GM12878 (cell line): Measurements from ENCODE around the gene HOTAIR. TPM values are rescaled to one million over a fixed set of nuclear protein-coding genes. Genes with fewer than 3 reads are reported as not detected.

Experiments
- ATAC-seq: fragments of 200-7000 bp; cut with Tn5 transposase; 3 replicates; pipeline ENCODE4 v1.9.1; 2020; ENCODE audit warnings: mild to moderate bottlenecking, moderate library complexity
- BruUV-seq: library from RNA; stranded (reverse); fragments of 400-500 nt; replicated peaks from 2 replicates; lab custom pipeline; 2021; lab: Mats Ljungman, UMichigan
- CTCF ChIA-PET: fragments of 300-600 bp; sonication (Branson Sonifier 250); formaldehyde crosslinking; extraction: SDS; loops from one replicate; lab custom pipeline; 2021; ENCODE audit warnings: inconsistent platforms; lab: Yijun Ruan, JAX
- POLR2A ChIA-PET: fragments of 350-600 bp; formaldehyde crosslinking; extraction: SDS; loops from one replicate; lab custom pipeline; 2021; ENCODE audit warnings: inconsistent platforms; lab: Charles Lee
- RAD21 ChIA-PET: fragments of 300-600 bp; sonication (Branson Sonifier 250); formaldehyde crosslinking; loops from one replicate; lab custom pipeline; 2023; ENCODE audit warnings: antibody characterized with exemption; ENCODE audit not compliant: unreplicated experiment; lab: Charles Lee
- SMC1A ChIA-PET: fragments of 300-600 bp; sonication (Branson Sonifier 250); formaldehyde crosslinking; loops from one replicate; lab custom pipeline; 2023; ENCODE audit not compliant: unreplicated experiment, uncharacterized antibody; lab: Charles Lee
- DNase-seq: peaks from one replicate; pipeline ENCODE4 v3.0.0-alpha.2; 2011; ENCODE audit warnings: low read depth, low spot score
- FAIRE-seq: peaks from 3 replicates; lab custom pipeline; 2011; peaks lifted over from hg19 to GRCh38; lab: Jason Lieb, UNC
- H2AFZ ChIP-seq: 2 replicates; pipeline ENCODE4 v1.6.0; 2011; ENCODE audit warnings: low read depth, low read length, control low read depth; ENCODE audit not compliant: control insufficient read depth
- H3K27ac ChIP-seq: 2 replicates; pipeline ENCODE4 v1.5.1; 2011; ENCODE audit warnings: control low read depth; ENCODE audit not compliant: control insufficient read depth, insufficient read depth
- H3K27me3 ChIP-seq, 2 experiments: replicated peaks in 1 of 2; 2 replicates each; pipeline versions ENCODE4 v1.6.0 to v1.6.1; 2011; ENCODE audit warnings: low read length in 1 of 2; ENCODE audit not compliant: control insufficient read depth in 2 of 2, insufficient read depth in 2 of 2
- H3K36me3 ChIP-seq, 2 experiments: 2 replicates each; pipeline ENCODE4 v1.5.1; 2011; ENCODE audit warnings: low read length in 1 of 2; ENCODE audit not compliant: control insufficient read depth in 2 of 2, insufficient read depth in 2 of 2
- H3K4me1 ChIP-seq: 2 replicates; pipeline ENCODE4 v1.6.1; 2011; ENCODE audit warnings: mild to moderate bottlenecking, low read length, moderate library complexity, mixed read lengths; ENCODE audit not compliant: control insufficient read depth, insufficient read depth
- H3K4me2 ChIP-seq: 2 replicates; pipeline ENCODE4 v1.6.0; 2011; ENCODE audit warnings: control low read depth; ENCODE audit not compliant: control insufficient read depth, insufficient read depth
- H3K4me3 ChIP-seq: fragments of 200-600 bp; sonication (generic); 2 replicates; pipeline ENCODE4 v1.5.1; 2016
- H3K79me2 ChIP-seq: 2 replicates; pipeline ENCODE4 v1.6.0; 2011; ENCODE audit warnings: low read length; ENCODE audit not compliant: control insufficient read depth, insufficient read depth
- H3K9ac ChIP-seq: 2 replicates; pipeline ENCODE4 v1.8.0; 2011; ENCODE audit warnings: low read length, control low read depth, mixed read lengths; ENCODE audit not compliant: control insufficient read depth, insufficient read depth
- H3K9me3 ChIP-seq: replicated peaks from 3 replicates; pipeline ENCODE4 v1.5.1; 2011; ENCODE audit warnings: mild to moderate bottlenecking, low read length; ENCODE audit not compliant: control insufficient read depth, insufficient read depth
- H4K20me1 ChIP-seq: 2 replicates; pipeline ENCODE4 v1.6.0; 2011; ENCODE audit not compliant: control insufficient read depth, insufficient read depth
- CBX3 ChIP-seq: fragments of 200-600 bp; sonication (generic); IDR thresholded peaks from 2 replicates; pipeline ENCODE4 v1.6.1; 2016; ENCODE audit warnings: low read depth, borderline replicate concordance
- CEBPB ChIP-seq, 2 experiments: fragments of 150-350 bp in 1 of 2; IDR thresholded peaks; 2 replicates each; pipeline ENCODE4 v1.6.1; 2012 to 2014; ENCODE audit warnings: low read depth in 2 of 2, low read length in 2 of 2, borderline replicate concordance in 1 of 2, inconsistent platforms in 1 of 2
- DPF2 ChIP-seq: fragments of 450-650 bp; IDR thresholded peaks from 2 replicates; pipeline ENCODE4 v1.6.1; 2017; ENCODE audit warnings: mild to moderate bottlenecking
- FOXM1 ChIP-seq: IDR thresholded peaks from 2 replicates; pipeline ENCODE4 v1.6.1; 2012; ENCODE audit warnings: low read depth, mild to moderate bottlenecking, inconsistent platforms, low read length, moderate library complexity
- MXI1 ChIP-seq: fragments of 150-350 bp; IDR thresholded peaks from 2 replicates; pipeline ENCODE4 v1.6.1; 2011; ENCODE audit warnings: low read depth, mild to moderate bottlenecking, inconsistent platforms, low read length, improper control_type of control experiment
- NFIC ChIP-seq: IDR thresholded peaks from 2 replicates; pipeline ENCODE4 v1.6.1; 2012; ENCODE audit warnings: low read depth, mild to moderate bottlenecking, inconsistent platforms, low read length, moderate library complexity
- NR2F1 ChIP-seq: fragments of 450-650 bp; conservative IDR thresholded peaks from 2 replicates; pipeline ENCODE4 v1.6.1; 2017; ENCODE audit warnings: mild to moderate bottlenecking
- PKNOX1 ChIP-seq: fragments of 450-650 bp; IDR thresholded peaks from 2 replicates; pipeline ENCODE4 v1.6.1; 2016; ENCODE audit warnings: mild to moderate bottlenecking
- WGBS: methylation state at CpG from one replicate; pipeline ENCODE4 v1.1.6; 2016; ENCODE audit warnings: low lambda C conversion rate; ENCODE audit not compliant: insufficient replicate concordance, insufficient coverage; ENCODE audit errors: missing lambda C conversion rate; 5-methylcytosine and 5-hydroxymethylcytosine counted together
- in situ Hi-C: fragments of 300-500 bp; cut with MboI; formaldehyde crosslinking; loops from 9 replicates; pipeline ENCODE4 v1.14.3; 2018; ENCODE audit warnings: mixed read lengths
- intact Hi-C: fragments of 100-400 bp; cut with micrococcal nuclease; formaldehyde crosslinking; loops from one replicate; pipeline ENCODE4 v1.14.2; 2022; ENCODE audit not compliant: unreplicated experiment
- polyA plus RNA-seq, 11 experiments: library from polyadenylated mRNA; depleted of rRNA in 4 of 11; unstranded in 6 of 11; stranded (reverse) in 5 of 11; fragments of >200 nt; fragmentation: Nextera tagmentation in 4 of 11; fragmentation: Illumina TruSeq in 1 of 11; extraction: Ambion mirVana in 4 of 11; extraction: Trizol in 1 of 11; gene quantifications; 1 replicate in 1 of 11; 2 replicates in 10 of 11; pipeline versions ENCODE4 v1.2.1 to v1.2.3, GENCODE V29; 2011 to 2016; ENCODE audit warnings: inconsistent platforms in 2 of 11, missing spikeins in 2 of 11, low read depth in 1 of 11
- total RNA-seq, 4 experiments: library from RNA; depleted of rRNA in 3 of 4; stranded (reverse); fragments of >200 nt in 3 of 4; fragmentation: Illumina TruSeq in 1 of 4; extraction: Trizol in 1 of 4; gene quantifications; 2 replicates each; pipeline versions ENCODE4 v1.2.1 to v1.2.3, GENCODE V29; 2013 to 2021
- TF ChIP-seq, protein P1 (sequence below): fragments of 450-650 bp; IDR thresholded peaks from 2 replicates; pipeline ENCODE4 v1.6.1; 2017; ENCODE audit warnings: mild to moderate bottlenecking, moderate library complexity

Gene HOTAIR
- total and polyA plus RNA-seq, 10 of the 15 experiments (the other 5 are each of a cell fraction or from before 2014, with no cell fraction given), result not detected

- Histone ChIP-seq H4K20me1 (no peaks in the 10 kb centered on the region), H3K4me1 (peaks cover 26% of the 10 kb centered on the region), H3K4me3 (no peak overlapping the region), H3K27me3 (peaks cover 26 to 37% of the 10 kb centered on the region in 2 experiments), H3K9ac (no peak overlapping the region), H3K36me3 (no peaks in the 10 kb centered on the region), H3K9me3 (no peaks in the 10 kb centered on the region; the same call in 1 of the 3 replicates), H3K27ac (no peak overlapping the region), H2AFZ (no peak overlapping the region), H3K79me2 (no peaks in the 10 kb centered on the region), H3K4me2 (no peak overlapping the region)
- in situ Hi-C loops (no loop called here), intact Hi-C loops (loop anchor here (10.0 kb wide), 2 partner anchors 185 to 275 kb away; no protein-coding TSS in a partner anchor)
- ATAC-seq (no peak), FAIRE-seq (no peak), DNase-seq (no peak)
- RAD21 ChIA-PET, result no interaction called here
- SMC1A ChIA-PET, result no interaction called here
- no TSS peak for BruUV-seq
- 11% methylated on average over 7 of the region's 7 CpGs for WGBS
- CTCF ChIA-PET, result interaction anchor here (0.8 to 1.4 kb wide), 5 partner anchors 12 to 235 kb away, joined by 3 to 5 read pairs (median 4); no protein-coding TSS in a partner anchor
- no peak for TF ChIP-seq FOXM1
- TF ChIP-seq, protein P1, sequence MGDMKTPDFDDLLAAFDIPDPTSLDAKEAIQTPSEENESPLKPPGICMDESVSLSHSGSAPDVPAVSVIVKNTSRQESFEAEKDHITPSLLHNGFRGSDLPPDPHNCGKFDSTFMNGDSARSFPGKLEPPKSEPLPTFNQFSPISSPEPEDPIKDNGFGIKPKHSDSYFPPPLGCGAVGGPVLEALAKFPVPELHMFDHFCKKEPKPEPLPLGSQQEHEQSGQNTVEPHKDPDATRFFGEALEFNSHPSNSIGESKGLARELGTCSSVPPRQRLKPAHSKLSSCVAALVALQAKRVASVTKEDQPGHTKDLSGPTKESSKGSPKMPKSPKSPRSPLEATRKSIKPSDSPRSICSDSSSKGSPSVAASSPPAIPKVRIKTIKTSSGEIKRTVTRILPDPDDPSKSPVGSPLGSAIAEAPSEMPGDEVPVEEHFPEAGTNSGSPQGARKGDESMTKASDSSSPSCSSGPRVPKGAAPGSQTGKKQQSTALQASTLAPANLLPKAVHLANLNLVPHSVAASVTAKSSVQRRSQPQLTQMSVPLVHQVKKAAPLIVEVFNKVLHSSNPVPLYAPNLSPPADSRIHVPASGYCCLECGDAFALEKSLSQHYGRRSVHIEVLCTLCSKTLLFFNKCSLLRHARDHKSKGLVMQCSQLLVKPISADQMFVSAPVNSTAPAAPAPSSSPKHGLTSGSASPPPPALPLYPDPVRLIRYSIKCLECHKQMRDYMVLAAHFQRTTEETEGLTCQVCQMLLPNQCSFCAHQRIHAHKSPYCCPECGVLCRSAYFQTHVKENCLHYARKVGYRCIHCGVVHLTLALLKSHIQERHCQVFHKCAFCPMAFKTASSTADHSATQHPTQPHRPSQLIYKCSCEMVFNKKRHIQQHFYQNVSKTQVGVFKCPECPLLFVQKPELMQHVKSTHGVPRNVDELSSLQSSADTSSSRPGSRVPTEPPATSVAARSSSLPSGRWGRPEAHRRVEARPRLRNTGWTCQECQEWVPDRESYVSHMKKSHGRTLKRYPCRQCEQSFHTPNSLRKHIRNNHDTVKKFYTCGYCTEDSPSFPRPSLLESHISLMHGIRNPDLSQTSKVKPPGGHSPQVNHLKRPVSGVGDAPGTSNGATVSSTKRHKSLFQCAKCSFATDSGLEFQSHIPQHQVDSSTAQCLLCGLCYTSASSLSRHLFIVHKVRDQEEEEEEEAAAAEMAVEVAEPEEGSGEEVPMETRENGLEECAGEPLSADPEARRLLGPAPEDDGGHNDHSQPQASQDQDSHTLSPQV, result no peak
- TF ChIP-seq NFIC, result no peak
- no peak for TF ChIP-seq MXI1
- TF ChIP-seq CEBPB (IDR thresholded peaks at IDR 0.05; ENCODE audit: borderline replicate concordance in 1 of 2, low read depth in 2 of 2, low read length in 2 of 2), result no peak
- TF ChIP-seq NR2F1, result no peak
- TF ChIP-seq PKNOX1, result no peak; the same call in 1 of the 2 replicates
- TF ChIP-seq DPF2, result no peak
- TF ChIP-seq CBX3, result no peak
- TF ChIP-seq, all 136 proteins: peak for 0
- POLR2A ChIA-PET, result interaction anchor here (0.7 kb wide), 1 partner anchor 1702 kb away, joined by 4 read pairs; no protein-coding TSS in a partner anchor
These were observed 5.5 kb upstream of the HOTAIR start for GRCh38 chr12:53980104-53980801.
